AG04450 (cell line): ENCODE measurements around the gene OTUB2. TPM values are rescaled to one million over a fixed set of nuclear protein-coding genes. Genes with fewer than 3 reads are reported as not detected.

ENCODE experiments used
- CTCF ChIA-PET: fragments of 300-600, 350-600 bp; formaldehyde crosslinking; extraction: SDS; loops from one replicate; lab custom pipeline; 2022; ENCODE audit warnings: antibody characterized with exemption, inconsistent platforms; lab: Charles Lee
- POLR2A ChIA-PET: fragments of 350-600 bp; formaldehyde crosslinking; extraction: SDS; loops from one replicate; lab custom pipeline; 2021; ENCODE audit warnings: antibody characterized with exemption, inconsistent platforms; lab: Yijun Ruan, JAX
- DNase-seq: peaks from one replicate; pipeline ENCODE4 v3.0.0-alpha.2; 2011; ENCODE audit warnings: low read depth, low spot score
- H3K27ac ChIP-seq: one replicate; pipeline ENCODE4 v1.5.1; 2012; ENCODE audit warnings: low read depth, low read length, control low read depth
- H3K27me3 ChIP-seq: one replicate; pipeline ENCODE4 v1.6.0; 2012; ENCODE audit warnings: low read length; ENCODE audit not compliant: control insufficient read depth, insufficient read depth
- H3K4me3 ChIP-seq: 2 replicates; pipeline ENCODE4 v1.5.1; 2011; ENCODE audit warnings: mild to moderate bottlenecking, low read depth, low read length, control low read depth
- H3K9me3 ChIP-seq: 2 replicates; pipeline ENCODE4 v1.5.1; 2012; ENCODE audit warnings: low read length; ENCODE audit not compliant: control insufficient read depth, insufficient read depth
- polyA plus RNA-seq: library from polyadenylated mRNA; depleted of rRNA; stranded (reverse); fragments of >200 nt; gene quantifications from 2 replicates; pipeline ENCODE4 v1.2.3, GENCODE V29; 2011
- TF ChIP-seq, protein P1 (sequence below): IDR thresholded peaks from 2 replicates; pipeline ENCODE4 v1.5.1; 2011; ENCODE audit warnings: low read depth, low read length, control low read depth, inconsistent platforms

OTUB2 gene
- polyA plus RNA-seq, 1 experiment, result 2.3 TPM

DNA sequence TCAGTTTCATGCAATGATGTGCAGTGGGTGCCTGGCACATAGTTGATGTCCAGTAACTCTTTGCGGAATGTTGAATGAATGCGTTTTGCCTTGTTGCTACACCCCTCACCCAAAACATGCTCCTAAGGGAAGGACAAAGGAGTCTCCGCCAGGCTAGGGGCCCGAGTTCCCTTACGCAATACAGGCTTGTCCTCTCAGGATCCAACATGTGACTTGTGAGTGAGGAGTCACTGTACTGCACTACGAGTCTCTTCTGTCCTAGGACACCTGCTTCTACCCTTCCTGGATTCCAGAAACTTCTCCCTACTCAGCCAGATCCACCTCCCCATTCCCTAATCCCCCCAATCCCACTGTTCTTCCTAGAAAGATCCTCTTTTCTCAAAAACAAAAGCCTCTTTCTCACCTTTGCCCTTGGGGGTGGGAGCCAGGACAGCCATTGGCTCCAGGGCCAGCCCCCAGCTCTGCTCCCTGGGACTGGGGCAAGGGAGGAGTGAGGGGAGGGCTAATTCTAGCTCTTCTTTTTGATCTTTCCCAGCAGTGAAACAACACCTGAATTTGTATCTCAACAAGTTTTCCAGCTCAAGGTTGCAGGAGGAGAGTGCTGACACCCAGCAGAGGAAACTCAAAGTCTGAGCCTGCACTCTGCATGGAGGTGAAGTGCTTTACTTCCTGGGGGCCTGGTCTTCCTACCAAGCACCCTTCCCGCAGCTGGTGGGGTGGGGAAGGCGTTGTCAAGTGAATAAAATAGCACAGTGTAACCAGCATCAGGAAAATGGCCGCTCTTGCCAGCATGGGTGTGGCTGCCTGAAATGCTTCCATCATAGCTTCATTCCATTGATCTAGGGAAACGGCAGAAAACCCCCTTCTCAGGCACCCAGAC is 3.4 kb upstream of the OTUB2 start:
- Histone ChIP-seq H3K9me3 (no peaks in the 10 kb centered on the region), H3K27me3 (peaks cover 7% of the 10 kb centered on the region), H3K4me3 (no peak overlapping the region), H3K27ac (no peak overlapping the region)
- ChIA-PET CTCF (interaction anchor here (0.6 to 1.1 kb wide), 2 partner anchors 83 to 129 kb away, joined by 3 to 4 read pairs; no protein-coding TSS in a partner anchor), POLR2A (no interaction called here)
- DNase-seq, result no peak
- TF ChIP-seq, protein P1, sequence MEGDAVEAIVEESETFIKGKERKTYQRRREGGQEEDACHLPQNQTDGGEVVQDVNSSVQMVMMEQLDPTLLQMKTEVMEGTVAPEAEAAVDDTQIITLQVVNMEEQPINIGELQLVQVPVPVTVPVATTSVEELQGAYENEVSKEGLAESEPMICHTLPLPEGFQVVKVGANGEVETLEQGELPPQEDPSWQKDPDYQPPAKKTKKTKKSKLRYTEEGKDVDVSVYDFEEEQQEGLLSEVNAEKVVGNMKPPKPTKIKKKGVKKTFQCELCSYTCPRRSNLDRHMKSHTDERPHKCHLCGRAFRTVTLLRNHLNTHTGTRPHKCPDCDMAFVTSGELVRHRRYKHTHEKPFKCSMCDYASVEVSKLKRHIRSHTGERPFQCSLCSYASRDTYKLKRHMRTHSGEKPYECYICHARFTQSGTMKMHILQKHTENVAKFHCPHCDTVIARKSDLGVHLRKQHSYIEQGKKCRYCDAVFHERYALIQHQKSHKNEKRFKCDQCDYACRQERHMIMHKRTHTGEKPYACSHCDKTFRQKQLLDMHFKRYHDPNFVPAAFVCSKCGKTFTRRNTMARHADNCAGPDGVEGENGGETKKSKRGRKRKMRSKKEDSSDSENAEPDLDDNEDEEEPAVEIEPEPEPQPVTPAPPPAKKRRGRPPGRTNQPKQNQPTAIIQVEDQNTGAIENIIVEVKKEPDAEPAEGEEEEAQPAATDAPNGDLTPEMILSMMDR, result no peak

DNA sequence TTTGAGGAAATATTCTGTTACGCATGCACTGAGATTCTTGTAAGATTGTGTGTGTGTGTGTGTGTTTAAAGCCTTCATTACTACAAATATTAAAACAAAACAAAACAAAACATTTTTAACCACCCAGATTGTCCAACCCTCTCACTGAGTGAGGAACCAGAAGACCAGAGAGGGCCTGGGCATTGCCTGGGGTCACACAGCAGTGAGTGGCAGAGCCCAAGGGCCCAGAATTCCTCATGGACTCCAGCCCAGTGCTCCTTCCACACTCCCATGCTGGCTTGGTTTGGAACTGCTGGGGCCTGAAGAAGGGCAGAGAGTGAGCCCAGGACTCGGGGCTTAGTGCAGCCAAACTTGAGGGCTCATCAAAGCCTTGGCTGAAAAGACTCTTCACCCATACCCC is 1.6 kb upstream of the OTUB2 start:
- ChIA-PET CTCF (interaction anchor here (1.4 to 5.3 kb wide), 5 partner anchors 12 to 113 kb away, joined by 4 to 39 read pairs (median 7); no protein-coding TSS in a partner anchor), POLR2A (no interaction called here)
- no peaks in the 10 kb centered on the region for H3K9me3 ChIP-seq
- TF ChIP-seq, protein P1, result no peak
- no peak overlapping the region for H3K4me3 ChIP-seq
- H3K27me3 ChIP-seq, result peaks cover under 1% of the 10 kb centered on the region
- DNase-seq, result no peak
- H3K27ac ChIP-seq, result no peak overlapping the region

DNA sequence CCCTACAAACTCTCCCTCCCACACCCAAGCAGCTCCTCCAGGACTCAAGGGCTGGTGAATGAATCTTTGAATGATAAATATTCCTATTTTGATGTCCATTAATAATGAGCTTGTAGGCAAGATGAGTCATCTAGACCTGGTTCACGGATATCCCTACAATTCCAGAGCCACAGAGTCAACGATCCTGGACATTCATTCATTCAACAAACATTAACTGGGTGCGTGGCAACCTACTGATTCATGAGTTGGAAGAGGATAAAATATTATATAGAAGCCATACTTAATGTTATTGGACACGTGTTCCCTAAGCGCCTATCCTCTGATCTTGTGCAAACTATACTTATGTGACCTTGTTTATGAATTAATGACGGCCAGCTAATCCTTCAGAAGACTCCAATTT is 420 bp upstream of the OTUB2 start:
- CTCF ChIA-PET, result interaction anchor here (2.2 to 5.3 kb wide), 4 partner anchors 11 to 111 kb away, joined by 7 to 39 read pairs (median 18); no protein-coding TSS in a partner anchor
- H3K27ac ChIP-seq, result no peak overlapping the region
- no peak overlapping the region; the same call in 1 of the 2 replicates for H3K4me3 ChIP-seq
- no peaks in the 10 kb centered on the region for H3K9me3 ChIP-seq
- no peaks in the 10 kb centered on the region for H3K27me3 ChIP-seq
- POLR2A ChIA-PET, result interaction anchor here (0.9 kb wide), 1 partner anchor 21 kb away, joined by 3 read pairs; no protein-coding TSS in a partner anchor
- TF ChIP-seq, protein P1, result no peak
- DNase-seq, result no peak

DNA sequence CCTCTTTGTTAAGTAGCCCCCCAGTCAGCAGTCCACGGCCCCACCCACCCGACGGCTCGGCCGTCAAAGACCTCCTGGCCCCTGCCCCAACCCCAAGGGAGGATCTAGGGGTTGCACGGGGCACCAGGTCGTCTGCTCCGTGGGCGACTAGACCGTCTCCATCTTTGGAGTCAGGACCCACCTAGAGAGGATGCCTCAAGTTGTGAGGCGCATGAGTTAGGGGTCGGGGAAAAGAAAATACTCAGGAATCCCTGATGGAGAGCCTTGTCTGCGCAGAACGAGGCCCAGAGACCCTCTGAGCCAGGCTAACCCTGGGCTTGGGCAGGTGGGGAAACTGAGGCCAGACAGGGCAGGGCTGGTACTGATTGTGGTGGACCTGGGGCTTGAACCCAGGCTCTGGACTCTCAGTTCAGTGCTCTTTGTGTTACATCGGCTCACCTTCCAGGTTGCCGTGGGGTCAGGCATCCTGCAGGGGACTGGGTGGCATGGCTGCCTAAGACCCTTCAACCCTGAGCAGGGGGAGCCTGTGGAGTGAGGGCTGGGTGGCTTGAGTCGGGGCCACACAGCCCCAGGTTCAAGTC is 839 bp downstream of the OTUB2 start:
- CTCF ChIA-PET, result interaction anchor here (2.5 to 5.3 kb wide), 3 partner anchors 10 to 110 kb away, joined by 15 to 39 read pairs (median 22); no protein-coding TSS in a partner anchor
- POLR2A ChIA-PET, result no interaction called here
- TF ChIP-seq, protein P1, result no peak
- Histone ChIP-seq H3K27ac (no peak overlapping the region), H3K4me3 (peak overlapping the region; percentile 66), H3K9me3 (no peaks in the 10 kb centered on the region), H3K27me3 (no peaks in the 10 kb centered on the region)
- no peak for DNase-seq
